SU-DHL-6 (cell line): ENCODE results near the gene RAD51B.

Source experiments
- H2AFZ ChIP-seq: fragments of 200-600 bp; sonication (generic); 2 replicates; pipeline ENCODE4 v1.6.1; 2014; ENCODE audit warnings: low read depth, mild to moderate bottlenecking, moderate library complexity, mixed read lengths, antibody characterized with exemption, low read length; ENCODE audit not compliant: severe bottlenecking
- H3F3A ChIP-seq: fragments of 200-600 bp; shearing (Covaris generic); 2 replicates; pipeline ENCODE4 v1.6.0; 2016; ENCODE audit warnings: antibody characterized with exemption, mild to moderate bottlenecking; ENCODE audit not compliant: insufficient read depth
- H3K27ac ChIP-seq: fragments of 200-600 bp; sonication (generic); 2 replicates; pipeline ENCODE4 v1.5.1; 2016; ENCODE audit warnings: low read depth, mild to moderate bottlenecking, low read length, moderate library complexity, mixed read lengths
- H3K27me3 ChIP-seq: fragments of 200-600 bp; sonication (generic), shearing (Covaris generic); 2 replicates; pipeline ENCODE4 v1.6.0; 2014; ENCODE audit warnings: mild to moderate bottlenecking, low read length
- H3K36me3 ChIP-seq: fragments of 200-600 bp; sonication (generic); 2 replicates; pipeline ENCODE4 v1.6.1; 2014; ENCODE audit warnings: mild to moderate bottlenecking, low read length, mixed read lengths
- H3K4me2 ChIP-seq: fragments of 300-600, 200-600 bp; shearing (Covaris generic), sonication (generic); 2 replicates; pipeline ENCODE4 v1.6.0; 2014; ENCODE audit warnings: low read length, low read depth, mild to moderate bottlenecking; ENCODE audit not compliant: poor library complexity, severe bottlenecking
- H3K4me3 ChIP-seq: fragments of 200-600 bp; sonication (generic); 2 replicates; pipeline ENCODE4 v1.5.1; 2014; ENCODE audit warnings: antibody characterized with exemption, low read length, mild to moderate bottlenecking, mixed read lengths; ENCODE audit not compliant: insufficient read depth, poor library complexity, severe bottlenecking
- H3K79me2 ChIP-seq: fragments of 200-600 bp; sonication (generic); 2 replicates; pipeline ENCODE4 v1.6.1; 2014; ENCODE audit warnings: mild to moderate bottlenecking, low read length, moderate library complexity; ENCODE audit not compliant: insufficient read depth
- H3K9ac ChIP-seq: fragments of 200-600 bp; sonication (generic); 2 replicates; pipeline ENCODE4 v1.7.0; 2014; ENCODE audit warnings: mild to moderate bottlenecking, low read length
- H3K9me2 ChIP-seq: fragments of 200-600 bp; sonication (generic); replicated peaks from 2 replicates; pipeline ENCODE4 v1.6.1; 2014; ENCODE audit warnings: low read length; ENCODE audit not compliant: insufficient read depth
- H3K9me3 ChIP-seq: fragments of 200-600 bp; sonication (generic); 2 replicates; pipeline ENCODE4 v1.6.1; 2014; ENCODE audit warnings: low read length, mixed read lengths; ENCODE audit not compliant: insufficient read depth
- H4K20me1 ChIP-seq: fragments of 200-600 bp; sonication (generic); 2 replicates; pipeline ENCODE4 v1.6.1; 2014; ENCODE audit warnings: low read depth, mild to moderate bottlenecking, antibody characterized with exemption, low read length, moderate library complexity, mixed read lengths
- CTCF ChIP-seq: fragments of 200-600 bp; sonication (generic); IDR thresholded peaks from one replicate; pipeline ENCODE4 v1.5.1; 2017; ENCODE audit warnings: antibody characterized with exemption, mild to moderate bottlenecking, low read length, moderate library complexity; ENCODE audit not compliant: insufficient read depth, poor library complexity, severe bottlenecking
- EZH2phosphoT487 ChIP-seq: fragments of 200-600 bp; sonication (generic), shearing (Covaris generic); conservative IDR thresholded peaks from 2 replicates; pipeline ENCODE4 v1.6.1; 2018; ENCODE audit warnings: mild to moderate bottlenecking, antibody characterized with exemption, low read length, moderate library complexity, mixed read lengths

The RAD51B gene

GRCh38 chr14:68713782-68714181 is 894.2 kb downstream of the RAD51B start:
- no peak overlapping the region for H3K27ac ChIP-seq

GRCh38 chr14:68714991-68715924 is 895.7 kb downstream of the RAD51B start:
- Histone ChIP-seq H3K27ac (no peak overlapping the region), H3K4me2 (no peak overlapping the region), H3K9me2 (no peaks in the 10 kb centered on the region), H3K4me3 (no peak overlapping the region), H3K9me3 (peaks cover 3% of the 10 kb centered on the region; the same call in 1 of the 2 replicates), H3K36me3 (no peaks in the 10 kb centered on the region), H3K79me2 (no peaks in the 10 kb centered on the region), H2AFZ (no peak overlapping the region), H3F3A (peaks cover 5% of the 10 kb centered on the region; the same call in 1 of the 2 replicates), H4K20me1 (no peaks in the 10 kb centered on the region), H3K9ac (no peak overlapping the region), H3K27me3 (no peaks in the 10 kb centered on the region)
- TF ChIP-seq CTCF (no peak), EZH2phosphoT487 (no peak)

More at GRCh38 chr14:68713782-68714181, 894.2 kb downstream of the RAD51B start:
- Histone ChIP-seq H3K4me2 (no peak overlapping the region), H3K27me3 (no peaks in the 10 kb centered on the region), H3K9me2 (no peaks in the 10 kb centered on the region), H2AFZ (no peak overlapping the region), H3K9ac (no peak overlapping the region), H3K9me3 (no peaks in the 10 kb centered on the region), H3K79me2 (no peaks in the 10 kb centered on the region), H3K4me3 (no peak overlapping the region), H4K20me1 (no peaks in the 10 kb centered on the region), H3K36me3 (no peaks in the 10 kb centered on the region), H3F3A (no peaks in the 10 kb centered on the region)
- TF ChIP-seq CTCF = no peak

DNA sequence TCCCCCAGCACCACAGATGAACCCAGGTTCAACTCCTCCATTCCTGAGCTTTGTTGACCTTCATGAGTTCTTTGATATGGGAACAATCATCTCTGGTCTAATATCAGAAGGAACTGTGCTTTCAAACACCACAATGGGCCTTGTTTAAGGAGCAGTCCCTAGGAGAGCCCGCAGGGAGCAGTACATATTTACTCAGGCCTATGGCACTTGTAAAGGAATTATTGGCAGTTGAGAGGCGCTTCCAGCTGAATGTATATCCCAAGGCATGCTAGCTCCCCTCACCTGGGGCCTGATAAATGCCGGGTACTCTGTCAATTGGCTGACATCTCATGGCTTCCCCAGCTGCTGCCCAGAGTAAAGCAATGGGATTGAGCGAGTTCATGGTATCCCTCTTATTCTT is 897.1 kb downstream of the RAD51B start:
- H3K9ac ChIP-seq = no peak overlapping the region
- H3K27me3 ChIP-seq = no peaks in the 10 kb centered on the region
- H3F3A ChIP-seq = peaks cover 5% of the 10 kb centered on the region; the same call in 1 of the 2 replicates
- no peak for TF ChIP-seq CTCF
- TF ChIP-seq EZH2phosphoT487 = no peak
- H3K27ac ChIP-seq = no peak overlapping the region
- no peak overlapping the region for H3K4me3 ChIP-seq
- H3K4me2 ChIP-seq = no peak overlapping the region
- H4K20me1 ChIP-seq = no peaks in the 10 kb centered on the region
- no peak overlapping the region for H2AFZ ChIP-seq
- H3K9me2 ChIP-seq = no peaks in the 10 kb centered on the region
- H3K9me3 ChIP-seq = peaks cover 8% of the 10 kb centered on the region; the same call in 1 of the 2 replicates
- no peaks in the 10 kb centered on the region for H3K79me2 ChIP-seq
- H3K36me3 ChIP-seq = no peaks in the 10 kb centered on the region
